K562 (cell line): Measurements from ENCODE around the gene DHRS12. TPM values are rescaled to one million over a fixed set of nuclear protein-coding genes. Genes with fewer than 3 reads are reported as not detected.
A peak's percentile ranks its signal among the peaks of the same experiment; 100 is the strongest.

Source experiments
- ARID2 ChIP-seq: fragments of 450-650 bp; IDR thresholded peaks from 2 replicates; pipeline ENCODE4 v1.6.1; 2017; ENCODE audit warnings: antibody characterized with exemption, mild to moderate bottlenecking
- ASH1L ChIP-seq: fragments of 450-650 bp; IDR thresholded peaks from 2 replicates; pipeline ENCODE4 v1.6.1; 2018; ENCODE audit warnings: borderline replicate concordance, mild to moderate bottlenecking, low read depth; ENCODE audit not compliant: partially characterized antibody
- BRF1 ChIP-seq: IDR thresholded peaks from 3 replicates; pipeline ENCODE4 v1.6.1; 2011; ENCODE audit warnings: borderline replicate concordance, mild to moderate bottlenecking; ENCODE audit not compliant: insufficient read length; ENCODE audit errors: extremely low read depth
- ERF ChIP-seq: fragments of 450-650 bp; formaldehyde crosslinking; IDR thresholded peaks from 2 replicates; pipeline ENCODE4 v1.4.0; 2020; ENCODE audit warnings: mild to moderate bottlenecking, mixed read lengths
- ETV1 ChIP-seq: fragments of 450-650 bp; conservative IDR thresholded peaks from 2 replicates; pipeline ENCODE4 v1.6.1; 2016; ENCODE audit warnings: missing genetic modification characterization, control low read depth, low read depth, missing compliant biosample characterization
- GABPB2 ChIP-seq: fragments of 250-450 bp; sonication (Bioruptor Pico); conservative IDR thresholded peaks from 2 replicates; pipeline ENCODE4 v1.5.1; 2021; ENCODE audit warnings: mild to moderate bottlenecking
- HNRNPUL1 ChIP-seq: fragments of 200-400 bp; formaldehyde crosslinking; IDR thresholded peaks from 2 replicates; pipeline ENCODE4 v1.6.1; 2017; ENCODE audit warnings: low read length
- JUN ChIP-seq, 2 experiments: sonication (generic) in 1 of 2; formaldehyde crosslinking in 1 of 2; IDR thresholded peaks; 2 replicates each; pipeline versions ENCODE4 v1.6.1 to v1.8.0; 2012 to 2022; ENCODE audit warnings: borderline replicate concordance in 2 of 2, mild to moderate bottlenecking in 2 of 2, improper control_type of control experiment in 1 of 2, low read depth in 1 of 2, low read length in 1 of 2, missing genetic modification reagents in 1 of 2
- LEF1 ChIP-seq: fragments of 450-650 bp; IDR thresholded peaks from 2 replicates; pipeline ENCODE4 v1.6.1; 2016; ENCODE audit warnings: mild to moderate bottlenecking
- POLR2AphosphoS5 ChIP-seq: IDR thresholded peaks from 2 replicates; pipeline ENCODE4 v1.6.1; 2011; ENCODE audit warnings: mild to moderate bottlenecking, low read depth, low read length, moderate library complexity; ENCODE audit not compliant: control insufficient read depth, insufficient read depth
- PTRF ChIP-seq: fragments of 450-650 bp; IDR thresholded peaks from 2 replicates; pipeline ENCODE4 v1.6.1; 2016; ENCODE audit warnings: mild to moderate bottlenecking, missing genetic modification characterization, missing compliant biosample characterization
- TCF3 ChIP-seq: sonication (generic); formaldehyde crosslinking; IDR thresholded peaks from 2 replicates; pipeline ENCODE4 v1.4.0; 2020; ENCODE audit warnings: mild to moderate bottlenecking, missing genetic modification reagents
- TRIM28 ChIP-seq: fragments of 450-650 bp; IDR thresholded peaks from 2 replicates; pipeline ENCODE4 v1.6.1; 2017
- ZBTB1 ChIP-seq: sonication (generic); formaldehyde crosslinking; IDR thresholded peaks from 2 replicates; pipeline ENCODE4 v1.8.1; 2023; ENCODE audit warnings: missing genetic modification reagents, low read depth, mild to moderate bottlenecking, borderline replicate concordance
- ZNF12 ChIP-seq: sonication (generic); formaldehyde crosslinking; IDR thresholded peaks from 2 replicates; pipeline ENCODE4 v1.4.0; 2020; ENCODE audit warnings: mild to moderate bottlenecking, missing genetic modification reagents
- ZNF239 ChIP-seq: fragments of 250-450 bp; sonication (Bioruptor Pico); IDR thresholded peaks from 2 replicates; pipeline ENCODE4 v1.4.0; 2020; ENCODE audit warnings: mild to moderate bottlenecking
- ZNF77 ChIP-seq: fragments of 250-450 bp; sonication (Bioruptor Pico); IDR thresholded peaks from 2 replicates; pipeline ENCODE4 v1.5.0; 2020
- polyA plus RNA-seq, 8 experiments: library from polyadenylated mRNA; depleted of rRNA in 4 of 8; stranded (reverse) in 5 of 8; unstranded in 3 of 8; fragments of >200 nt; fragmentation: Nextera tagmentation in 2 of 8; fragmentation: Illumina TruSeq in 1 of 8; extraction: Ambion mirVana in 2 of 8; extraction: Trizol in 1 of 8; gene quantifications; 2 replicates each; pipeline versions ENCODE4 v1.2.1 to v1.2.3, GENCODE V29; 2011 to 2014; ENCODE audit warnings: inconsistent platforms in 1 of 8, missing spikeins in 1 of 8
- total RNA-seq, 7 experiments: library from RNA; depleted of rRNA in 6 of 7; stranded (reverse); fragments of >200 nt in 6 of 7; fragmentation: Illumina TruSeq in 2 of 7; extraction: Trizol in 2 of 7; gene quantifications; 2 replicates each; pipeline versions ENCODE4 v1.2.1 to v1.2.3, GENCODE V29; 2011 to 2021; ENCODE audit warnings: low replicate concordance in 1 of 7
- TF ChIP-seq, protein P1 (sequence below): fragments of 450-650 bp; IDR thresholded peaks from 2 replicates; pipeline ENCODE4 v1.7.1; 2018; ENCODE audit warnings: mild to moderate bottlenecking, low read depth; ENCODE audit not compliant: partially characterized antibody
- TF ChIP-seq, protein P2 (sequence below): IDR thresholded peaks from 3 replicates; pipeline ENCODE4 v1.6.1; 2011; ENCODE audit warnings: borderline replicate concordance, mild to moderate bottlenecking; ENCODE audit not compliant: insufficient read length, insufficient read depth
- TF ChIP-seq, protein P3 (sequence below), 3 experiments: fragments of 200-800 bp in 1 of 3; sonication (Bioruptor generic) in 1 of 3; sonication (generic) in 1 of 3; formaldehyde crosslinking in 1 of 3; IDR thresholded peaks; 2 replicates each; pipeline versions ENCODE4 v1.6.1 to v1.8.0; 2016 to 2022; ENCODE audit warnings: mild to moderate bottlenecking in 2 of 3, missing compliant biosample characterization in 2 of 3, missing genetic modification characterization in 2 of 3, missing genetic modification reagents in 1 of 3
- TF ChIP-seq, protein P4 (sequence below): fragments of 250-450 bp; sonication (Bioruptor Pico); IDR thresholded peaks from 2 replicates; pipeline ENCODE4 v1.5.0; 2020; ENCODE audit warnings: mild to moderate bottlenecking

The DHRS12 gene
- total and polyA plus RNA-seq, 9 of the 15 experiments (the other 6 are each of a cell fraction or from before 2014, with no cell fraction given) = 0.62 to 2.7 (median 0.98) TPM

DNA sequence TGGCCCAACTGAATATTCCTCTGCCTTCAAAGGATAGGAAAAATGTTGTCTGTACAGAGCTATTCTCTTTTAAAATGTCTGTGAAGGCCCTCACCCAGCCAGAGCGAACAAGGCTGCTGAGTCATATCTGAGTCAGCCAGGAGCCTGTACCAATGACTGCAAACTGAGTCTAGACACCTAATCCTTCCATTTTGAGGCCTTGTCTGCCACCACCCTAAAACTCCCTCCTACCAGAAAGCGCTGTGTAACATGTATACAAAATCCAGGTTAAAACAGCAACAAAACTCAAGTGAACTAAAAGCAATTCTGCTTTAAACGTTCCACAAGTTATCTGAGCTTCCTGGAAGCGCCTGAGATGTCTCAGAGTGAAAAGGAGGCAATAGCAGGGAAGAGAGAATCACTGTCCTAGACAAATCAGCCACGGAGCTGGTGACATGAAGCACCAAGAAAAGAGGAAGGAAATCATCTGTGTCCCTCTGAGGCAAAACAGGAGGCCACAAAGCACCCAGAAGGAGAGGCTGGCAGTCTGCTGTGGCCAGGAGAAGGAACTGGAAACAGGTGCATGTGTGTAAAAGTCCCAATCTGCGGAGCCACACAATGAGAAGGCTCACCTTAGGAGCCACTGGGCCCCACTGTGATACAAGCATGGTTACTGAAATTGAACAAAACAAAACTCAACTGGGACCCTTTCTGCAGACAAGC is 10.2 kb downstream of the DHRS12 start (continued):
- TF ChIP-seq, protein P1, sequence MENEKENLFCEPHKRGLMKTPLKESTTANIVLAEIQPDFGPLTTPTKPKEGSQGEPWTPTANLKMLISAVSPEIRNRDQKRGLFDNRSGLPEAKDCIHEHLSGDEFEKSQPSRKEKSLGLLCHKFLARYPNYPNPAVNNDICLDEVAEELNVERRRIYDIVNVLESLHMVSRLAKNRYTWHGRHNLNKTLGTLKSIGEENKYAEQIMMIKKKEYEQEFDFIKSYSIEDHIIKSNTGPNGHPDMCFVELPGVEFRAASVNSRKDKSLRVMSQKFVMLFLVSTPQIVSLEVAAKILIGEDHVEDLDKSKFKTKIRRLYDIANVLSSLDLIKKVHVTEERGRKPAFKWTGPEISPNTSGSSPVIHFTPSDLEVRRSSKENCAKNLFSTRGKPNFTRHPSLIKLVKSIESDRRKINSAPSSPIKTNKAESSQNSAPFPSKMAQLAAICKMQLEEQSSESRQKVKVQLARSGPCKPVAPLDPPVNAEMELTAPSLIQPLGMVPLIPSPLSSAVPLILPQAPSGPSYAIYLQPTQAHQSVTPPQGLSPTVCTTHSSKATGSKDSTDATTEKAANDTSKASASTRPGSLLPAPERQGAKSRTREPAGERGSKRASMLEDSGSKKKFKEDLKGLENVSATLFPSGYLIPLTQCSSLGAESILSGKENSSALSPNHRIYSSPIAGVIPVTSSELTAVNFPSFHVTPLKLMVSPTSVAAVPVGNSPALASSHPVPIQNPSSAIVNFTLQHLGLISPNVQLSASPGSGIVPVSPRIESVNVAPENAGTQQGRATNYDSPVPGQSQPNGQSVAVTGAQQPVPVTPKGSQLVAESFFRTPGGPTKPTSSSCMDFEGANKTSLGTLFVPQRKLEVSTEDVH = no peak
- TF ChIP-seq ZNF77 (CRISPR knock-in tag) (no peak), LEF1 (peak; percentile 50; the same call in 1 of the 2 replicates), TRIM28 (no peak), GABPB2 (CRISPR knock-in tag) (no peak), ARID2 (no peak), TCF3 (0 out of 2 replicates have a peak, but pooled peaks have one; percentile 15), ASH1L (no peak), ZNF12 (no peak), HNRNPUL1 (no peak), JUN (IDR thresholded peaks at IDR 0.05; ENCODE audit: borderline replicate concordance, low read depth, low read length) (peak; percentile 75; the same call in 1 of the 2 replicates), JUN (CRISPR knock-in tag; IDR thresholded peaks at IDR 0.05; ENCODE audit: borderline replicate concordance) (no peak), ETV1 (no peak), PTRF (tag) (no peak), ZBTB1 (CRISPR knock-in tag) (no peak), ZNF239 (CRISPR knock-in tag) (no peak), BRF1 (no peak), ERF (CRISPR knock-in tag) (no peak), POLR2AphosphoS5 (no peak)
- TF ChIP-seq, protein P2, sequence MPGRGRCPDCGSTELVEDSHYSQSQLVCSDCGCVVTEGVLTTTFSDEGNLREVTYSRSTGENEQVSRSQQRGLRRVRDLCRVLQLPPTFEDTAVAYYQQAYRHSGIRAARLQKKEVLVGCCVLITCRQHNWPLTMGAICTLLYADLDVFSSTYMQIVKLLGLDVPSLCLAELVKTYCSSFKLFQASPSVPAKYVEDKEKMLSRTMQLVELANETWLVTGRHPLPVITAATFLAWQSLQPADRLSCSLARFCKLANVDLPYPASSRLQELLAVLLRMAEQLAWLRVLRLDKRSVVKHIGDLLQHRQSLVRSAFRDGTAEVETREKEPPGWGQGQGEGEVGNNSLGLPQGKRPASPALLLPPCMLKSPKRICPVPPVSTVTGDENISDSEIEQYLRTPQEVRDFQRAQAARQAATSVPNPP = no peak
- TF ChIP-seq, protein P3, sequence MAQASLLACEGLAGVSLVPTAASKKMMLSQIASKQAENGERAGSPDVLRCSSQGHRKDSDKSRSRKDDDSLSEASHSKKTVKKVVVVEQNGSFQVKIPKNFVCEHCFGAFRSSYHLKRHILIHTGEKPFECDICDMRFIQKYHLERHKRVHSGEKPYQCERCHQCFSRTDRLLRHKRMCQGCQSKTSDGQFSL (CRISPR knock-in tag; IDR thresholded peaks at IDR 0.05) = no peak
- TF ChIP-seq, protein P3 (tag; IDR thresholded peaks at IDR 0.05) = no peak
- TF ChIP-seq, protein P4, sequence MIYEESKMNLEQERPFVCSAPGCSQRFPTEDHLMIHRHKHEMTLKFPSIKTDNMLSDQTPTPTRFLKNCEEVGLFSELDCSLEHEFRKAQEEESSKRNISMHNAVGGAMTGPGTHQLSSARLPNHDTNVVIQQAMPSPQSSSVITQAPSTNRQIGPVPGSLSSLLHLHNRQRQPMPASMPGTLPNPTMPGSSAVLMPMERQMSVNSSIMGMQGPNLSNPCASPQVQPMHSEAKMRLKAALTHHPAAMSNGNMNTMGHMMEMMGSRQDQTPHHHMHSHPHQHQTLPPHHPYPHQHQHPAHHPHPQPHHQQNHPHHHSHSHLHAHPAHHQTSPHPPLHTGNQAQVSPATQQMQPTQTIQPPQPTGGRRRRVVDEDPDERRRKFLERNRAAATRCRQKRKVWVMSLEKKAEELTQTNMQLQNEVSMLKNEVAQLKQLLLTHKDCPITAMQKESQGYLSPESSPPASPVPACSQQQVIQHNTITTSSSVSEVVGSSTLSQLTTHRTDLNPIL = no peak
